Fibroblast of lung (primary cell): ENCODE measurements around the gene SCYGR3. TPM values are rescaled to one million over a fixed set of nuclear protein-coding genes. Genes with fewer than 3 reads are reported as not detected.

Source experiments
- DNase-seq, 2 donors: peaks; one replicate each; pipeline versions ENCODE4 v3.0.0 to v3.0.0-alpha.2; 2010; ENCODE audit warnings: low read depth in 2 of 2
- H2AFZ ChIP-seq: 2 replicates; pipeline ENCODE4 v1.5.1; 2012; ENCODE audit warnings: low read length, control low read depth, inconsistent platforms
- H3K27ac ChIP-seq: 2 replicates; pipeline ENCODE4 v1.5.1; 2011; ENCODE audit warnings: low read length, control low read depth; ENCODE audit not compliant: insufficient read depth
- H3K27me3 ChIP-seq: 2 replicates; pipeline ENCODE4 v1.5.1; 2011; ENCODE audit warnings: mild to moderate bottlenecking, low read length; ENCODE audit not compliant: control insufficient read depth, insufficient read depth
- H3K36me3 ChIP-seq: 2 replicates; pipeline ENCODE4 v1.5.1; 2011; ENCODE audit warnings: low read length; ENCODE audit not compliant: control insufficient read depth, insufficient read depth
- H3K4me1 ChIP-seq: 2 replicates; pipeline ENCODE4 v1.5.1; 2011; ENCODE audit warnings: low read length; ENCODE audit not compliant: control insufficient read depth, insufficient read depth; ENCODE audit errors: extremely low read depth
- H3K4me2 ChIP-seq: 2 replicates; pipeline ENCODE4 v1.5.1; 2011; ENCODE audit warnings: low read length, control low read depth; ENCODE audit not compliant: insufficient read depth; ENCODE audit errors: extremely low read depth
- H3K4me3 ChIP-seq, 4 experiments: fragments of 200-600 bp in 1 of 4; sonication (generic) in 1 of 4; replicated peaks in 1 of 4; 2 replicates each; pipeline ENCODE4 v1.5.1; 2011 to 2016; ENCODE audit warnings: low read length in 4 of 4, low read depth in 3 of 4, mild to moderate bottlenecking in 3 of 4, control low read depth in 2 of 4, inconsistent platforms in 1 of 4, mixed read lengths in 1 of 4; ENCODE audit not compliant: insufficient read depth in 1 of 4; ENCODE audit errors: control extremely low read depth in 1 of 4
- H3K79me2 ChIP-seq: 2 replicates; pipeline ENCODE4 v1.5.1; 2012; ENCODE audit warnings: mild to moderate bottlenecking, low read length, inconsistent platforms; ENCODE audit not compliant: control insufficient read depth, insufficient read depth
- H3K9ac ChIP-seq: 2 replicates; pipeline ENCODE4 v1.5.1; 2011; ENCODE audit warnings: mild to moderate bottlenecking, low read length, control low read depth; ENCODE audit not compliant: insufficient read depth
- H3K9me3 ChIP-seq: 2 replicates; pipeline ENCODE4 v1.5.1; 2012; ENCODE audit warnings: low read depth, low read length; ENCODE audit not compliant: control insufficient read depth, insufficient read depth
- H4K20me1 ChIP-seq: 2 replicates; pipeline ENCODE4 v1.5.1; 2011; ENCODE audit warnings: low read length; ENCODE audit not compliant: control insufficient read depth, insufficient read depth; ENCODE audit errors: extremely low read depth
- CTCF ChIP-seq, 2 donors: IDR thresholded peaks in 1 of 2; conservative IDR thresholded peaks in 1 of 2; 1 replicate in 1 of 2; 2 replicates in 1 of 2; pipeline ENCODE4 v1.5.1; 2011 to 2012; ENCODE audit warnings: low read length in 2 of 2, control low read depth in 1 of 2, inconsistent platforms in 1 of 2, low read depth in 1 of 2, mild to moderate bottlenecking in 1 of 2
- EZH2 ChIP-seq: IDR thresholded peaks from 2 replicates; pipeline ENCODE4 v1.5.1; 2012; ENCODE audit warnings: low read length, control low read depth, mild to moderate bottlenecking; ENCODE audit errors: missing control alignments
- polyA plus RNA-seq, 2 donors: library from polyadenylated mRNA; depleted of rRNA in 1 of 2; stranded (reverse) in 1 of 2; unstranded in 1 of 2; fragments of >200 nt; gene quantifications; 2 replicates each; pipeline ENCODE4 v1.2.1, GENCODE V29; 2011 to 2012; ENCODE audit warnings: missing spikeins in 1 of 2
- total RNA-seq: library from RNA; depleted of rRNA; stranded (reverse); fragments of >200 nt; gene quantifications from 2 replicates; pipeline ENCODE4 v1.2.1, GENCODE V29; 2014

The SCYGR3 gene
- total and polyA plus RNA-seq, 2 donors (not counting 1 experiment from before 2014, with no cell fraction given), result not detected

- Histone ChIP-seq H3K4me2 (no peak overlapping the region), H2AFZ (no peak overlapping the region)
Measured at GRCh38 chr2:227653419-227653818, 38.8 kb upstream of the SCYGR3 start.

GRCh38 chr2:227643990-227644551, 29.4 kb upstream of the SCYGR3 start:
- Histone ChIP-seq H3K27ac (no peak overlapping the region), H3K36me3 (no peaks in the 10 kb centered on the region), H3K27me3 (no peaks in the 10 kb centered on the region), H3K9me3 (no peaks in the 10 kb centered on the region), H3K9ac (no peak overlapping the region), H3K4me1 (no peaks in the 10 kb centered on the region), H3K79me2 (no peaks in the 10 kb centered on the region), H3K4me3 (no peak overlapping the region), H2AFZ (no peak overlapping the region), H3K4me2 (no peak overlapping the region), H4K20me1 (no peaks in the 10 kb centered on the region)
- TF ChIP-seq EZH2, result no peak
- no peak for TF ChIP-seq CTCF (conservative IDR thresholded peaks at IDR 0.05 in 1 of 2, IDR thresholded peaks at IDR 0.05 in 1 of 2; ENCODE audit: low read depth in 1 of 2, low read length in 2 of 2)
- no peak for DNase-seq

More at GRCh38 chr2:227653419-227653818, 38.8 kb upstream of the SCYGR3 start:
- no peak overlapping the region for H3K4me3 ChIP-seq
- TF ChIP-seq CTCF (conservative IDR thresholded peaks at IDR 0.05 in 1 of 2, IDR thresholded peaks at IDR 0.05 in 1 of 2; ENCODE audit: low read depth in 1 of 2, low read length in 2 of 2) (no peak), EZH2 (no peak)
- no peak overlapping the region for H3K27ac ChIP-seq
- no peaks in the 10 kb centered on the region for H3K36me3 ChIP-seq
- H3K9ac ChIP-seq, result no peak overlapping the region
- peaks cover 4% of the 10 kb centered on the region for H3K4me1 ChIP-seq
- no peaks in the 10 kb centered on the region for H3K79me2 ChIP-seq
- no peaks in the 10 kb centered on the region for H3K9me3 ChIP-seq
- DNase-seq, result peak; percentile 32 to 34
- no peaks in the 10 kb centered on the region for H4K20me1 ChIP-seq
- no peaks in the 10 kb centered on the region for H3K27me3 ChIP-seq

GRCh38 chr2:227642656-227643055, 28.0 kb upstream of the SCYGR3 start:
- Histone ChIP-seq H3K36me3 (no peaks in the 10 kb centered on the region), H3K9ac (no peak overlapping the region), H4K20me1 (no peaks in the 10 kb centered on the region), H2AFZ (no peak overlapping the region), H3K79me2 (no peaks in the 10 kb centered on the region), H3K27me3 (no peaks in the 10 kb centered on the region), H3K27ac (no peak overlapping the region), H3K4me1 (no peaks in the 10 kb centered on the region), H3K4me3 (no peak overlapping the region), H3K4me2 (no peak overlapping the region), H3K9me3 (no peaks in the 10 kb centered on the region)
- peak in 1 of 2 donors; percentile 74 for DNase-seq
- TF ChIP-seq CTCF (conservative IDR thresholded peaks at IDR 0.05 in 1 of 2, IDR thresholded peaks at IDR 0.05 in 1 of 2; ENCODE audit: low read depth in 1 of 2, low read length in 2 of 2), result no peak
- TF ChIP-seq EZH2, result no peak
